GM23338 (cell line): ENCODE data around the gene IGFL3. TPM values are rescaled to one million over a fixed set of nuclear protein-coding genes. Genes with fewer than 3 reads are reported as not detected.

Source experiments
- ATAC-seq: fragments of 200-7000 bp; cut with Tn5 transposase; 3 replicates; pipeline ENCODE4 v1.9.1; 2020
- DNase-seq: peaks from one replicate; pipeline ENCODE4 v3.0.0-alpha.2; 2015; ENCODE audit warnings: low spot score
- H2AFZ ChIP-seq: fragments of 200-600 bp; sonication (generic); 2 replicates; pipeline ENCODE4 v1.8.0; 2016; ENCODE audit warnings: antibody characterized with exemption, mild to moderate bottlenecking, moderate library complexity
- H3F3A ChIP-seq: fragments of 200-600 bp; sonication (generic); replicated peaks from 2 replicates; pipeline ENCODE4 v1.8.0; 2017; ENCODE audit warnings: antibody characterized with exemption, mixed run types, low read depth
- H3K27ac ChIP-seq: fragments of 200-600 bp; sonication (generic); 2 replicates; pipeline ENCODE4 v1.6.1; 2016; ENCODE audit warnings: low read depth
- H3K27me3 ChIP-seq: fragments of 200-600 bp; sonication (generic); 2 replicates; pipeline ENCODE4 v1.8.0; 2016; ENCODE audit warnings: mild to moderate bottlenecking, mixed run types, moderate library complexity; ENCODE audit not compliant: insufficient read depth
- H3K36me3 ChIP-seq: fragments of 200-600 bp; sonication (generic); 2 replicates; pipeline ENCODE4 v1.8.0; 2016; ENCODE audit warnings: mild to moderate bottlenecking; ENCODE audit not compliant: insufficient read depth
- H3K4me1 ChIP-seq: fragments of 200-600 bp; sonication (generic); 2 replicates; pipeline ENCODE4 v1.8.0; 2016; ENCODE audit warnings: mild to moderate bottlenecking, moderate library complexity; ENCODE audit not compliant: insufficient read depth
- H3K4me2 ChIP-seq: fragments of 200-600 bp; sonication (generic); 2 replicates; pipeline ENCODE4 v1.7.1; 2017; ENCODE audit warnings: mixed run types
- H3K4me3 ChIP-seq: fragments of 200-600 bp; sonication (generic); 2 replicates; pipeline ENCODE4 v1.6.1; 2016; ENCODE audit warnings: mixed run types
- H3K79me2 ChIP-seq: fragments of 200-600 bp; sonication (generic); replicated peaks from 2 replicates; pipeline ENCODE4 v1.8.0; 2017; ENCODE audit warnings: mild to moderate bottlenecking; ENCODE audit not compliant: insufficient read depth
- H3K9me2 ChIP-seq: fragments of 200-600 bp; sonication (generic); 2 replicates; pipeline ENCODE4 v1.8.0; 2017; ENCODE audit not compliant: insufficient read depth
- H4K20me1 ChIP-seq: fragments of 200-600 bp; sonication (generic); replicated peaks from 2 replicates; pipeline ENCODE4 v1.8.0; 2017; ENCODE audit warnings: mild to moderate bottlenecking; ENCODE audit not compliant: insufficient read depth
- H3K27ac Mint-ChIP-seq: 2 replicates; pipeline ENCODE4 v1.8.0; 2020; ENCODE audit warnings: inconsistent platforms, mild to moderate bottlenecking, moderate library complexity, mixed read lengths
- H3K27me3 Mint-ChIP-seq: 3 replicates; pipeline ENCODE4 v1.8.0; 2022; ENCODE audit warnings: low read depth, mild to moderate bottlenecking, moderate library complexity, mixed read lengths, inconsistent platforms; ENCODE audit not compliant: insufficient read depth, poor library complexity
- H3K36me3 Mint-ChIP-seq: 3 replicates; pipeline ENCODE4 v1.8.0; 2021; ENCODE audit warnings: low read depth, mild to moderate bottlenecking, inconsistent platforms, moderate library complexity, mixed read lengths
- H3K4me1 Mint-ChIP-seq: 3 replicates; pipeline ENCODE4 v1.8.0; 2020; ENCODE audit warnings: mild to moderate bottlenecking, inconsistent platforms, mixed read lengths
- H3K4me3 Mint-ChIP-seq: 3 replicates; pipeline ENCODE4 v1.8.0; 2021; ENCODE audit warnings: moderate library complexity, mild to moderate bottlenecking, inconsistent platforms, mixed read lengths
- H3K9me3 Mint-ChIP-seq: 3 replicates; pipeline ENCODE4 v1.8.0; 2020; ENCODE audit warnings: moderate library complexity, mild to moderate bottlenecking, inconsistent platforms, mixed read lengths
- CREB1 ChIP-seq: fragments of 250-450 bp; sonication (Bioruptor Pico); IDR thresholded peaks from 2 replicates; pipeline ENCODE4 v1.5.0; 2020; ENCODE audit warnings: low read depth, mild to moderate bottlenecking, moderate library complexity
- EZH2 ChIP-seq: fragments of 200-600 bp; sonication (generic); IDR thresholded peaks from one replicate; pipeline ENCODE4 v1.8.0; 2017; ENCODE audit warnings: antibody characterized with exemption, mild to moderate bottlenecking, low read depth; ENCODE audit not compliant: unreplicated experiment
- EZH2phosphoT487 ChIP-seq: fragments of 200-600 bp; sonication (generic); IDR thresholded peaks from one replicate; pipeline ENCODE4 v1.8.1; 2018; ENCODE audit warnings: antibody characterized with exemption; ENCODE audit not compliant: unreplicated experiment
- JUNB ChIP-seq: IDR thresholded peaks from one replicate; pipeline ENCODE4 v1.6.1; 2016; ENCODE audit warnings: antibody characterized with exemption; ENCODE audit not compliant: unreplicated experiment
- POLR2AphosphoS5 ChIP-seq: IDR thresholded peaks from 2 replicates; pipeline ENCODE4 v1.6.1; 2016; ENCODE audit warnings: antibody characterized with exemption, low read depth
- REST ChIP-seq: IDR thresholded peaks from one replicate; pipeline ENCODE4 v1.6.1; 2018; ENCODE audit warnings: antibody characterized with exemption; ENCODE audit not compliant: unreplicated experiment
- STAT1 ChIP-seq: IDR thresholded peaks from one replicate; pipeline ENCODE4 v1.6.1; 2016; ENCODE audit warnings: antibody characterized with exemption; ENCODE audit not compliant: unreplicated experiment
- ZNF114 ChIP-seq: fragments of 250-450 bp; sonication (Bioruptor Pico); IDR thresholded peaks from 2 replicates; pipeline ENCODE4 v1.5.0; 2020; ENCODE audit warnings: mild to moderate bottlenecking, moderate library complexity
- ZNF331 ChIP-seq: fragments of 250-450 bp; sonication (Bioruptor Pico); IDR thresholded peaks from 2 replicates; pipeline ENCODE4 v1.5.0; 2020; ENCODE audit warnings: low read depth, mild to moderate bottlenecking, moderate library complexity
- polyA plus RNA-seq: library from polyadenylated mRNA; unstranded; fragments of >200 nt; fragmentation: Nextera tagmentation; extraction: Ambion mirVana; gene quantifications from 2 replicates; pipeline ENCODE4 v1.2.1, GENCODE V29; 2016
- total RNA-seq: library from RNA; depleted of rRNA; stranded (reverse); fragments of >200 nt; shearing (Covaris generic); gene quantifications from 2 replicates; pipeline ENCODE4 v1.2.3, GENCODE V29; 2014

IGFL3 gene
- total and polyA plus RNA-seq, 2 experiments from 2014 or later: not detected

- TF ChIP-seq STAT1: no peak
- no peak for TF ChIP-seq CREB1 (CRISPR knock-in tag)
- no peak for TF ChIP-seq REST
- no peak for TF ChIP-seq ZNF331 (CRISPR knock-in tag)
- no peak for TF ChIP-seq EZH2
- TF ChIP-seq POLR2AphosphoS5: no peak
These were observed 34.0 kb downstream of the IGFL3 start (continued) for GRCh38 chr19:46090444-46090843.

- Mint-ChIP-seq H3K27ac (no peak overlapping the region), H3K4me1 (no peaks in the 10 kb centered on the region), H3K9me3 (peaks cover 5% of the 10 kb centered on the region; the same call in 2 of the 3 replicates), H3K36me3 (no peaks in the 10 kb centered on the region; the same call in 2 of the 3 replicates), H3K27me3 (peaks cover 9% of the 10 kb centered on the region), H3K4me3 (no peak overlapping the region)
- Histone ChIP-seq H3K4me1 (no peaks in the 10 kb centered on the region), H3K36me3 (no peaks in the 10 kb centered on the region), H3F3A (no peaks in the 10 kb centered on the region), H3K9me2 (peaks cover 3% of the 10 kb centered on the region; the same call in 1 of the 2 replicates), H3K27ac (no peak overlapping the region), H3K4me3 (no peak overlapping the region), H2AFZ (no peak overlapping the region), H3K4me2 (no peak overlapping the region), H3K79me2 (no peaks in the 10 kb centered on the region), H4K20me1 (no peaks in the 10 kb centered on the region), H3K27me3 (no peaks in the 10 kb centered on the region)
- ATAC-seq: no peak
- TF ChIP-seq ZNF331 (CRISPR knock-in tag) (no peak), JUNB (no peak), ZNF114 (no peak), POLR2AphosphoS5 (no peak), STAT1 (no peak)
- DNase-seq: no peak
These were observed 35.1 kb downstream of the IGFL3 start for GRCh38 chr19:46089432-46089831.

- Histone ChIP-seq H3K4me1 (no peaks in the 10 kb centered on the region), H3K9me2 (peaks cover 3% of the 10 kb centered on the region; the same call in 1 of the 2 replicates), H3F3A (no peaks in the 10 kb centered on the region), H3K4me3 (no peak overlapping the region), H2AFZ (no peak overlapping the region), H3K27ac (no peak overlapping the region), H3K79me2 (no peaks in the 10 kb centered on the region), H3K27me3 (no peaks in the 10 kb centered on the region), H3K36me3 (no peaks in the 10 kb centered on the region), H4K20me1 (no peaks in the 10 kb centered on the region), H3K4me2 (no peak overlapping the region)
- no peak for ATAC-seq
- H3K9me3 Mint-ChIP-seq: peaks cover 5% of the 10 kb centered on the region; the same call in 2 of the 3 replicates
- DNase-seq: no peak
- no peaks in the 10 kb centered on the region for H3K4me1 Mint-ChIP-seq
- H3K36me3 Mint-ChIP-seq: no peaks in the 10 kb centered on the region; the same call in 2 of the 3 replicates
- H3K4me3 Mint-ChIP-seq: no peak overlapping the region
- H3K27me3 Mint-ChIP-seq: peaks cover 9% of the 10 kb centered on the region
- TF ChIP-seq CREB1 (CRISPR knock-in tag): no peak
- TF ChIP-seq STAT1: no peak
- TF ChIP-seq EZH2phosphoT487: no peak
- TF ChIP-seq POLR2AphosphoS5: no peak
- TF ChIP-seq ZNF114: no peak
- TF ChIP-seq EZH2: no peak
- TF ChIP-seq ZNF331 (CRISPR knock-in tag): no peak
- TF ChIP-seq JUNB: no peak
- TF ChIP-seq REST: no peak
- H3K27ac Mint-ChIP-seq: no peak overlapping the region
These were observed 36.4 kb downstream of the IGFL3 start for GRCh38 chr19:46088101-46088500.
